ENCODE measurements around the gene CBX2.

Gene CBX2

DNA sequence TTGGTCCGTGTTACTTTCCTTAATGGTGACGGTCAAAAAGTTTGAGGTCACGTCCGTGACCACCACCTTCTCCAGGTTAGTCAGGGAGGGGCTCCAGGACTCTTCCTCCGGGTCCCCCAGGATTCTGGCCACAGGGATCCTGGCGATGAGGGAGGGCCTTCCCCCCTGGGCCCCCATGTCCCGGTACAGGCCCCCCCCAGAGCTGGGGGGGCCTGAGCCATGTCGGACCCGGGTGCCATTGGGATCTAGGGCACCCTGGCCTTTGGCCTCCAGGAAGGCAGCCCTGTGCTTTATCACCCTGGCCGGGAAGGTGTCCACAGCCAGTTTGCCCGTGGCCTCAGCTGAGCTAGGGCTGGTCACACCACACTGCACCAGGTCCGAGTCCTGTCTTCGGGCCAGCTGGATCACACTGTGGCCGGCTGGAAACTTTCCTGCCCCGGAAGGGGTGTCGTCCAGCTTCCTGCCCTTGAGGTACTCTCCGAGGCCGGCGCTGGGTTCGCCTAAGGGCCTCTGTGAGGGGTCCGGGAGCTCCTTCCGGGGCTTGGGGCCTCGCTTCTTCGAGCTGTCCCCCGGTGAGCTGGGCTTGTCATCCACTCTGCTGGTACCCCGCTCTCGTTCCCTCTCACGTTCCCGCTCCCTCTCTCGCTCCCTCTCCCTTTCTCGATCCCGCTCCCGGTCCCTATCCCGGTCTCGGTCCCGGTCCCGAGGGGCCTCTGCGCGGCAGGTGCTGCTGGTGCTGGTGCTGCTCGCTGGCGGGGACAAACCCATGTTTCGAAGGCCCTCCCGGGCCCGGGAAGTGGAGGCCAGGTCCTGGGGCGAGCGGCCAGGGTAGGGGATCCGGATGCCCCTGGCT lies 16.9 kb downstream of the CBX2 start:
- no peak for TF ChIP-seq CTCF (IDR thresholded peaks at IDR 0.05; ENCODE audit: low read depth, low read length)
- no peak for DNase-seq (ENCODE audit: low read depth in 2 of 2)

GRCh38 chr17:79795795-79796443 lies 18.0 kb downstream of the CBX2 start:
- H3K4me3 ChIP-seq (replicated peaks in 1 of 2; ENCODE audit: low read depth in 2 of 2, low read length in 2 of 2), result peak overlapping the region; percentile 77 to 80
- no peak for TF ChIP-seq CTCF (IDR thresholded peaks at IDR 0.05; ENCODE audit: low read depth, low read length)
- DNase-seq (ENCODE audit: low read depth in 2 of 2), result no peak

More for the DNA sequence above, 16.9 kb downstream of the CBX2 start:
- H3K4me3 ChIP-seq (replicated peaks in 1 of 2; ENCODE audit: low read depth in 2 of 2, low read length in 2 of 2), result no peak overlapping the region

- TF ChIP-seq CTCF (IDR thresholded peaks at IDR 0.05; ENCODE audit: low read depth, low read length), result no peak
- DNase-seq (ENCODE audit: low read depth in 2 of 2), result no peak
- H3K4me3 ChIP-seq (replicated peaks in 1 of 2; ENCODE audit: low read depth in 2 of 2, low read length in 2 of 2), result peak overlapping the region; percentile 77 to 80
Observed at GRCh38 chr17:79796444-79796762, 18.5 kb downstream of the CBX2 start.

- peak within 1 kb of the TSS; percentile 77 to 80 for H3K4me3 ChIP-seq (replicated peaks in 1 of 2; ENCODE audit: low read depth in 2 of 2, low read length in 2 of 2)
- TF ChIP-seq CTCF (IDR thresholded peaks at IDR 0.05; ENCODE audit: low read depth, low read length), result no peak
- DNase-seq (ENCODE audit: low read depth in 2 of 2), result peak; percentile 99 to 100
Observed at GRCh38 chr17:79796763-79797491, 19.0 kb downstream of the CBX2 start, which contains the start of gene CBX8. Gene CBX8, minus strand, starts transcription at chr17:79797077. Its CDS starts 79 bp downstream, at chr17:79796998.

GRCh38 chr17:79797492-79798298 lies 19.7 kb downstream of the CBX2 start:
- H3K4me3 ChIP-seq (replicated peaks in 1 of 2; ENCODE audit: low read depth in 2 of 2, low read length in 2 of 2), result peak overlapping the region; percentile 44 to 59
- no peak for TF ChIP-seq CTCF (IDR thresholded peaks at IDR 0.05; ENCODE audit: low read depth, low read length)
- DNase-seq (ENCODE audit: low read depth in 2 of 2), result no peak

Measured in cardiac fibroblast (primary cell).